Caco-2 (cell line): ENCODE measurements around the gene CAMKMT. TPM values are rescaled to one million over a fixed set of nuclear protein-coding genes. Genes with fewer than 3 reads are reported as not detected.

Experiments used
- BruUV-seq: library from RNA; stranded (reverse); fragments of 400-500 nt; replicated peaks from 2 replicates; lab custom pipeline; 2021; lab: Mats Ljungman, UMichigan
- CTCF ChIA-PET: fragments of 300-600 bp; sonication (Branson Sonifier 250); formaldehyde crosslinking; loops from one replicate; lab custom pipeline; 2022; ENCODE audit warnings: antibody characterized with exemption; lab: Charles Lee
- POLR2A ChIA-PET: fragments of 300-600 bp; sonication (Branson Sonifier 250); formaldehyde crosslinking; loops from one replicate; lab custom pipeline; 2022; ENCODE audit warnings: antibody characterized with exemption; lab: Charles Lee
- DNase-seq, 2 experiments: peaks; one replicate each; pipeline versions ENCODE4 v3.0.0 to v3.0.0-alpha.2; 2020 to 2022
- H3K27me3 ChIP-seq: replicated peaks from 2 replicates; pipeline ENCODE4 v1.6.0; 2011; ENCODE audit warnings: low read length; ENCODE audit not compliant: control insufficient read depth, insufficient read depth
- H3K36me3 ChIP-seq: 2 replicates; pipeline ENCODE4 v1.5.1; 2011; ENCODE audit warnings: low read length; ENCODE audit not compliant: control insufficient read depth, insufficient read depth
- H3K4me1 ChIP-seq: fragments of 250-450 bp; sonication (Bioruptor Pico); 2 replicates; pipeline ENCODE4 v1.5.1; 2020; ENCODE audit warnings: mild to moderate bottlenecking
- H3K4me3 ChIP-seq: 2 replicates; pipeline ENCODE4 v1.5.1; 2011; ENCODE audit warnings: low read depth, mild to moderate bottlenecking, control low read depth, low read length
- H3K9me3 ChIP-seq: fragments of 250-450 bp; sonication (Bioruptor Pico); 2 replicates; pipeline ENCODE4 v1.5.1; 2020; ENCODE audit warnings: mild to moderate bottlenecking, moderate library complexity
- H3K27ac Mint-ChIP-seq: one replicate; pipeline ENCODE4 v1.8.0; 2022; ENCODE audit warnings: mixed read lengths; ENCODE audit not compliant: unreplicated experiment
- H3K27me3 Mint-ChIP-seq: one replicate; pipeline ENCODE4 v1.8.0; 2022; ENCODE audit warnings: mixed read lengths; ENCODE audit not compliant: insufficient read depth, unreplicated experiment
- H3K36me3 Mint-ChIP-seq: one replicate; pipeline ENCODE4 v1.8.0; 2022; ENCODE audit warnings: mild to moderate bottlenecking, mixed read lengths; ENCODE audit not compliant: insufficient read depth, unreplicated experiment
- H3K4me1 Mint-ChIP-seq: one replicate; pipeline ENCODE4 v1.8.0; 2022; ENCODE audit warnings: low read depth, mixed read lengths; ENCODE audit not compliant: unreplicated experiment
- H3K4me3 Mint-ChIP-seq: one replicate; pipeline ENCODE4 v1.8.0; 2022; ENCODE audit warnings: mild to moderate bottlenecking, moderate library complexity, mixed read lengths; ENCODE audit not compliant: unreplicated experiment
- H3K9me3 Mint-ChIP-seq: one replicate; pipeline ENCODE4 v1.8.0; 2022; ENCODE audit warnings: mixed read lengths; ENCODE audit not compliant: unreplicated experiment
- intact Hi-C: fragments of 100-400 bp; cut with micrococcal nuclease; formaldehyde crosslinking; loops from one replicate; pipeline ENCODE4 v1.10.0; 2022; ENCODE audit not compliant: unreplicated experiment
- total RNA-seq: library from RNA; stranded (reverse); gene quantifications from 2 replicates; pipeline ENCODE4 v1.2.3, GENCODE V29; 2022
- TF ChIP-seq, protein P1 (sequence below), 2 experiments: fragments of 200-600 bp in 1 of 2; IDR thresholded peaks; 1 replicate in 1 of 2; 2 replicates in 1 of 2; pipeline versions ENCODE4 v1.5.1 to v1.8.0; 2011 to 2022; ENCODE audit warnings: antibody characterized with exemption in 1 of 2, control low read depth in 1 of 2, inconsistent platforms in 1 of 2, low read depth in 1 of 2, low read length in 1 of 2, mild to moderate bottlenecking in 1 of 2, moderate library complexity in 1 of 2; ENCODE audit not compliant: insufficient read depth in 1 of 2, severe bottlenecking in 1 of 2, unreplicated experiment in 1 of 2

The CAMKMT gene
- total RNA-seq, 1 experiment from 2014 or later = 25.2 TPM

- ChIA-PET POLR2A (no interaction called here), CTCF (interaction anchor here (1.0 kb wide), 1 partner anchor 267 kb away, joined by 3 read pairs; no protein-coding TSS in a partner anchor)
- Mint-ChIP-seq H3K4me3 (no peak overlapping the region), H3K27ac (no peak overlapping the region), H3K27me3 (no peaks in the 10 kb centered on the region), H3K9me3 (no peaks in the 10 kb centered on the region), H3K36me3 (no peaks in the 10 kb centered on the region), H3K4me1 (no peaks in the 10 kb centered on the region)
- Histone ChIP-seq H3K27me3 (no peaks in the 10 kb centered on the region), H3K36me3 (no peaks in the 10 kb centered on the region), H3K4me3 (no peak overlapping the region), H3K4me1 (no peaks in the 10 kb centered on the region; the same call in 1 of the 2 replicates), H3K9me3 (no peaks in the 10 kb centered on the region)
- DNase-seq = no peak
- no TSS peak for BruUV-seq
- TF ChIP-seq, protein P1, sequence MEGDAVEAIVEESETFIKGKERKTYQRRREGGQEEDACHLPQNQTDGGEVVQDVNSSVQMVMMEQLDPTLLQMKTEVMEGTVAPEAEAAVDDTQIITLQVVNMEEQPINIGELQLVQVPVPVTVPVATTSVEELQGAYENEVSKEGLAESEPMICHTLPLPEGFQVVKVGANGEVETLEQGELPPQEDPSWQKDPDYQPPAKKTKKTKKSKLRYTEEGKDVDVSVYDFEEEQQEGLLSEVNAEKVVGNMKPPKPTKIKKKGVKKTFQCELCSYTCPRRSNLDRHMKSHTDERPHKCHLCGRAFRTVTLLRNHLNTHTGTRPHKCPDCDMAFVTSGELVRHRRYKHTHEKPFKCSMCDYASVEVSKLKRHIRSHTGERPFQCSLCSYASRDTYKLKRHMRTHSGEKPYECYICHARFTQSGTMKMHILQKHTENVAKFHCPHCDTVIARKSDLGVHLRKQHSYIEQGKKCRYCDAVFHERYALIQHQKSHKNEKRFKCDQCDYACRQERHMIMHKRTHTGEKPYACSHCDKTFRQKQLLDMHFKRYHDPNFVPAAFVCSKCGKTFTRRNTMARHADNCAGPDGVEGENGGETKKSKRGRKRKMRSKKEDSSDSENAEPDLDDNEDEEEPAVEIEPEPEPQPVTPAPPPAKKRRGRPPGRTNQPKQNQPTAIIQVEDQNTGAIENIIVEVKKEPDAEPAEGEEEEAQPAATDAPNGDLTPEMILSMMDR (IDR thresholded peaks at IDR 0.05; ENCODE audit: insufficient read depth in 1 of 2, low read depth in 1 of 2, low read length in 1 of 2, severe bottlenecking in 1 of 2, unreplicated experiment in 1 of 2) = no peak
- intact Hi-C loops = no loop called here
Measured at GRCh38 chr2:44746856-44747615, 385.3 kb downstream of the CAMKMT start.

DNA sequence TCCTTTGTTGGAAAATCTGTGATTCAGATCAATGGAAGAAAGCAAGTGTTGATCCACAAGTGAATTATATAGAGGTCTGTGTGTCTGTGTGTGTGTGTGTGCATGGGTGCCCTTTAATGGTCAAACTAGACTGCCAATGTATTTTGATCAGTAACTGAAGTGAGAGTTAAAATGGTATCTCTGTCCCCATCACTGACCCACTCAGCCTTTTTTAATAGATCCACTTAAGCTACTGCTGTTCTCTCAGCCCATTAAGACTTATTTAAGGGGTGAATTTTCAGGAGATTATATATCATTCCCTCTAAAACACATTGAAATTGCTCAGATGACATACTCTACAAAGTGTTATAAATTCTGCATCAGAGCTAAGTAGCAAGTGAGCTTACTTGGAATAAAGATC lies 386.0 kb downstream of the CAMKMT start:
- Histone ChIP-seq H3K9me3 (no peaks in the 10 kb centered on the region), H3K36me3 (no peaks in the 10 kb centered on the region), H3K4me1 (no peaks in the 10 kb centered on the region), H3K4me3 (no peak overlapping the region), H3K27me3 (no peaks in the 10 kb centered on the region)
- ChIA-PET POLR2A (no interaction called here), CTCF (interaction anchor here (1.0 kb wide), 1 partner anchor 268 kb away, joined by 3 read pairs; no protein-coding TSS in a partner anchor)
- no peaks in the 10 kb centered on the region for H3K27me3 Mint-ChIP-seq
- no peak overlapping the region for H3K27ac Mint-ChIP-seq
- H3K4me1 Mint-ChIP-seq = no peaks in the 10 kb centered on the region
- BruUV-seq = no TSS peak
- H3K9me3 Mint-ChIP-seq = no peaks in the 10 kb centered on the region
- H3K4me3 Mint-ChIP-seq = no peak overlapping the region
- no peaks in the 10 kb centered on the region for H3K36me3 Mint-ChIP-seq
- DNase-seq = no peak
- intact Hi-C loops = no loop called here
- TF ChIP-seq, protein P1 (IDR thresholded peaks at IDR 0.05; ENCODE audit: insufficient read depth in 1 of 2, low read depth in 1 of 2, low read length in 1 of 2, severe bottlenecking in 1 of 2, unreplicated experiment in 1 of 2) = no peak

GRCh38 chr2:44751754-44752479 lies 390.2 kb downstream of the CAMKMT start:
- Mint-ChIP-seq H3K9me3 (no peaks in the 10 kb centered on the region), H3K4me1 (no peaks in the 10 kb centered on the region), H3K27ac (no peak overlapping the region), H3K27me3 (no peaks in the 10 kb centered on the region), H3K36me3 (no peaks in the 10 kb centered on the region), H3K4me3 (no peak overlapping the region)
- intact Hi-C loops = no loop called here
- no peaks in the 10 kb centered on the region for H3K27me3 ChIP-seq
- BruUV-seq = no TSS peak
- no peaks in the 10 kb centered on the region for H3K4me1 ChIP-seq
- no peaks in the 10 kb centered on the region for H3K9me3 ChIP-seq
- no peak overlapping the region for H3K4me3 ChIP-seq
- H3K36me3 ChIP-seq = no peaks in the 10 kb centered on the region
- no peak for DNase-seq
- CTCF ChIA-PET = no interaction called here
- POLR2A ChIA-PET = no interaction called here
- TF ChIP-seq, protein P1 (IDR thresholded peaks at IDR 0.05; ENCODE audit: insufficient read depth in 1 of 2, low read depth in 1 of 2, low read length in 1 of 2, severe bottlenecking in 1 of 2, unreplicated experiment in 1 of 2) = no peak
